Neural progenitor cell (in vitro differentiated cells): ENCODE measurements around the gene TRIM3. TPM values are rescaled to one million over a fixed set of nuclear protein-coding genes. Genes with fewer than 3 reads are reported as not detected.

Source experiments
- DNase-seq: peaks from one replicate; pipeline ENCODE4 v3.0.0-alpha.2; 2016; ENCODE audit warnings: low spot score
- H2AFZ ChIP-seq: fragments of 200-600 bp; sonication (generic); replicated peaks from 2 replicates; pipeline ENCODE4 v1.6.1; 2016; ENCODE audit warnings: antibody characterized with exemption
- H3F3A ChIP-seq: fragments of 200-600 bp; sonication (generic); 2 replicates; pipeline ENCODE4 v1.6.1; 2016; ENCODE audit warnings: antibody characterized with exemption, low read depth
- H3K27ac ChIP-seq: fragments of 200-600 bp; sonication (generic); 2 replicates; pipeline ENCODE4 v1.5.1; 2016; ENCODE audit warnings: mild to moderate bottlenecking
- H3K27me3 ChIP-seq: fragments of 200-600 bp; sonication (generic); 2 replicates; pipeline ENCODE4 v1.6.1; 2016; ENCODE audit warnings: mild to moderate bottlenecking, moderate library complexity
- H3K36me3 ChIP-seq: fragments of 200-600 bp; sonication (generic); 2 replicates; pipeline ENCODE4 v1.5.1; 2016
- H3K4me1 ChIP-seq: fragments of 200-600 bp; sonication (generic); 2 replicates; pipeline ENCODE4 v1.6.1; 2016; ENCODE audit warnings: mixed run types
- H3K4me2 ChIP-seq: fragments of 200-600 bp; sonication (generic); 2 replicates; pipeline ENCODE4 v1.6.1; 2016
- H3K4me3 ChIP-seq: fragments of 200-600 bp; sonication (generic); 2 replicates; pipeline ENCODE4 v1.5.1; 2016
- H3K79me2 ChIP-seq: fragments of 200-600 bp; sonication (generic); 2 replicates; pipeline ENCODE4 v1.6.1; 2016; ENCODE audit warnings: low read depth
- H3K9ac ChIP-seq: fragments of 200-600 bp; sonication (generic); 2 replicates; pipeline ENCODE4 v1.6.1; 2016
- H3K9me3 ChIP-seq: fragments of 200-600 bp; sonication (generic); 2 replicates; pipeline ENCODE4 v1.5.1; 2016; ENCODE audit warnings: low read depth
- H4K20me1 ChIP-seq: fragments of 200-600 bp; sonication (generic); 2 replicates; pipeline ENCODE4 v1.6.1; 2016; ENCODE audit warnings: low read depth
- H3K27ac Mint-ChIP-seq: 3 replicates; pipeline ENCODE4 v1.8.0; 2021; ENCODE audit warnings: mixed read lengths
- H3K27me3 Mint-ChIP-seq: 2 replicates; pipeline ENCODE4 v1.8.0; 2022; ENCODE audit warnings: low read depth, mild to moderate bottlenecking, inconsistent platforms, moderate library complexity, mixed read lengths; ENCODE audit not compliant: insufficient read depth
- H3K36me3 Mint-ChIP-seq: 3 replicates; pipeline ENCODE4 v1.8.0; 2021; ENCODE audit warnings: mixed read lengths
- H3K4me1 Mint-ChIP-seq: 3 replicates; pipeline ENCODE4 v1.8.0; 2021; ENCODE audit warnings: mixed read lengths
- H3K4me3 Mint-ChIP-seq: 3 replicates; pipeline ENCODE4 v1.8.0; 2021; ENCODE audit warnings: mild to moderate bottlenecking, moderate library complexity, mixed read lengths
- H3K9me3 Mint-ChIP-seq: 3 replicates; pipeline ENCODE4 v1.8.0; 2020; ENCODE audit warnings: mixed read lengths
- EZH2 ChIP-seq: fragments of 200-600 bp; sonication (generic); IDR thresholded peaks from 2 replicates; pipeline ENCODE4 v1.6.1; 2017; ENCODE audit warnings: antibody characterized with exemption, mild to moderate bottlenecking, moderate library complexity
- EZH2phosphoT487 ChIP-seq: fragments of 200-600 bp; sonication (generic); IDR thresholded peaks from 2 replicates; pipeline ENCODE4 v1.6.1; 2017; ENCODE audit warnings: antibody characterized with exemption
- total RNA-seq: library from RNA; depleted of rRNA; stranded (reverse); fragments of >200 nt; gene quantifications from 2 replicates; pipeline ENCODE4 v1.2.3, GENCODE V29; 2015; ENCODE audit warnings: low replicate concordance
- TF ChIP-seq, protein P1 (sequence below): fragments of 200-600 bp; sonication (generic); IDR thresholded peaks from 2 replicates; pipeline ENCODE4 v1.5.1; 2017; ENCODE audit warnings: antibody characterized with exemption, mild to moderate bottlenecking

TRIM3 gene
- total RNA-seq, 1 donor from 2014 or later: 16.1 TPM

DNA sequence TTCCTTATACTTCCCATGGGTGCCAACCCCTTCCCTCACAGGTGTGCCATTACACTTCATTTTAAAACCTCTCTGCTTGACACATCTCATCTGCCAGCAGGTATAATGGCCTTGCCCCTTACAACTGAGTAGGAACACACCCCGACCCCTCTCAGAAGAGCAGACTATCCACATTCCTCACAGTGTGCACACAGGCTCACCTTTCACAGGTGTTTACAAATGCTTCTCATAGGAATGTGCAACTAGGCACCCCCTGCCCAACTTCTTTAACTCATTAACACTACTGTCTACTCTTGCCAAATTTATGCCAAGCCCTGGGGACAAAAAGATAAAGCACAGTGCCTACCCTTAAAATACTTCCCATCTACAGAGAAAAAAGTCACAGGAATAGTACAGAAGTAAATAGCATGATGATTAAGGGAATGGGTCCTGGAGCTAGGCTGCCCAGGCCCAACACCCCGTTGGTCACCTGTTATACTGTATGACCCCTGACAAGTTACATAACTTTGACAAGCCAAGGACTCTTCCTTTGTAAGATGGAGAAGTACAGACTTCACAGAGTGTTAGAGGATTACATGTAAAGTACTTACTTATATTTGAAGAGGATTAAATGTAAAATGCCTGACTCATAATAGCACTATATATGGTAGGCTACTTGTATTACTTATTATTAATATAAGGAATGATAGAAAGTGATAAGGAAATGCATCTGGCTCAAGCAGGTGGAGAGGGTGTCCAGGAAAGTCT, 15.2 kb downstream of the TRIM3 start:
- Histone ChIP-seq H2AFZ (no peak overlapping the region), H3K4me1 (no peaks in the 10 kb centered on the region), H3K27me3 (no peaks in the 10 kb centered on the region), H3K27ac (no peak overlapping the region), H3K9ac (no peak overlapping the region), H3K79me2 (no peaks in the 10 kb centered on the region), H3K4me3 (no peak overlapping the region), H4K20me1 (no peaks in the 10 kb centered on the region), H3K4me2 (no peak overlapping the region), H3F3A (no peaks in the 10 kb centered on the region), H3K36me3 (no peaks in the 10 kb centered on the region), H3K9me3 (no peaks in the 10 kb centered on the region)
- H3K4me1 Mint-ChIP-seq: no peaks in the 10 kb centered on the region
- no peak for TF ChIP-seq EZH2
- no peak for TF ChIP-seq EZH2phosphoT487
- TF ChIP-seq, protein P1, sequence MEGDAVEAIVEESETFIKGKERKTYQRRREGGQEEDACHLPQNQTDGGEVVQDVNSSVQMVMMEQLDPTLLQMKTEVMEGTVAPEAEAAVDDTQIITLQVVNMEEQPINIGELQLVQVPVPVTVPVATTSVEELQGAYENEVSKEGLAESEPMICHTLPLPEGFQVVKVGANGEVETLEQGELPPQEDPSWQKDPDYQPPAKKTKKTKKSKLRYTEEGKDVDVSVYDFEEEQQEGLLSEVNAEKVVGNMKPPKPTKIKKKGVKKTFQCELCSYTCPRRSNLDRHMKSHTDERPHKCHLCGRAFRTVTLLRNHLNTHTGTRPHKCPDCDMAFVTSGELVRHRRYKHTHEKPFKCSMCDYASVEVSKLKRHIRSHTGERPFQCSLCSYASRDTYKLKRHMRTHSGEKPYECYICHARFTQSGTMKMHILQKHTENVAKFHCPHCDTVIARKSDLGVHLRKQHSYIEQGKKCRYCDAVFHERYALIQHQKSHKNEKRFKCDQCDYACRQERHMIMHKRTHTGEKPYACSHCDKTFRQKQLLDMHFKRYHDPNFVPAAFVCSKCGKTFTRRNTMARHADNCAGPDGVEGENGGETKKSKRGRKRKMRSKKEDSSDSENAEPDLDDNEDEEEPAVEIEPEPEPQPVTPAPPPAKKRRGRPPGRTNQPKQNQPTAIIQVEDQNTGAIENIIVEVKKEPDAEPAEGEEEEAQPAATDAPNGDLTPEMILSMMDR: no peak
- no peak for DNase-seq
- H3K9me3 Mint-ChIP-seq: no peaks in the 10 kb centered on the region
- H3K27me3 Mint-ChIP-seq: no peaks in the 10 kb centered on the region
- H3K36me3 Mint-ChIP-seq: peaks cover 3% of the 10 kb centered on the region
- no peak overlapping the region for H3K4me3 Mint-ChIP-seq
- H3K27ac Mint-ChIP-seq: no peak overlapping the region

DNA sequence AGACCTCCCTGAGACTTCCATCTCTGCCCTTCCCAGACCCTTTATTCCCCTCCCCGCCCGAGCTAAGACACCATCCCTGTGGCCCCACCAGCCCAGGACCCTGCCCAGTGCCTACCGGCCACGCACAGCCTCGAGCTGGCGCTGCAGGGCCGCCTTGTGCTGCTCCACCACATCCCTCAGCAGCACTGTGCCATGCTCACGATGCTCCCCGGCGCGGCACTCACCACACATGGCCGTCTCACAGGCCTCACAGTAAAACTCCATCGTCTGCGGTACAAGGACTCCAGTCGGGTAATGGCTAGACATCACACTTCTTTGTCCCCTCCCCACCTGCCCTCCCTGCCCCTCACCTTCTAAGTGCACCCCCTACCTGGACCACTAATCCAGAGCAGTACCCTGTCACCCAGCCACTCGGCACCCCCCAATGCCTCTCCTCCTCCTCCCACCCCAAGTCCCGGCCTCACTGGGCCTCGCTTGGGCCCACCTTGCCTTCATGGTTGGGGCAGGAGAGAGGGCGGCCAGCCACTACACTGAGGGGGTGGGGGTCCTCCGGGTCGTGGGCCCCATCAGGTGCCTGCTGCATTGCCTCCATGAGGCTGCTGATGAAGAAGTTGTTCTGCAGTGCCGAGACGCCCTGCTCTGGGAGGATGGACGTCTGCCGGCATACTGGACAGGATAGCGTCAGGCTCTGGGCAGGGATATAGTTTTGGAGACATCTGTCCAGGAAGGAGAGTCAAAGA, 16.0 kb downstream of the TRIM3 start:
- H3K27ac Mint-ChIP-seq: no peak overlapping the region
- H4K20me1 ChIP-seq: no peaks in the 10 kb centered on the region
- H3K4me3 ChIP-seq: no peak overlapping the region
- no peak overlapping the region for H2AFZ ChIP-seq
- no peaks in the 10 kb centered on the region for H3K36me3 ChIP-seq
- no peaks in the 10 kb centered on the region for H3K9me3 Mint-ChIP-seq
- H3K9me3 ChIP-seq: no peaks in the 10 kb centered on the region
- no peak overlapping the region for H3K4me2 ChIP-seq
- DNase-seq: no peak
- no peaks in the 10 kb centered on the region for H3K4me1 ChIP-seq
- H3F3A ChIP-seq: no peaks in the 10 kb centered on the region
- no peak overlapping the region for H3K27ac ChIP-seq
- H3K4me3 Mint-ChIP-seq: no peak overlapping the region
- TF ChIP-seq, protein P1: no peak
- TF ChIP-seq EZH2phosphoT487: no peak
- no peak for TF ChIP-seq EZH2
- no peaks in the 10 kb centered on the region for H3K4me1 Mint-ChIP-seq
- H3K27me3 Mint-ChIP-seq: no peaks in the 10 kb centered on the region
- peaks cover 3% of the 10 kb centered on the region for H3K36me3 Mint-ChIP-seq
- H3K27me3 ChIP-seq: no peaks in the 10 kb centered on the region
- no peak overlapping the region for H3K9ac ChIP-seq
- no peaks in the 10 kb centered on the region for H3K79me2 ChIP-seq

DNA sequence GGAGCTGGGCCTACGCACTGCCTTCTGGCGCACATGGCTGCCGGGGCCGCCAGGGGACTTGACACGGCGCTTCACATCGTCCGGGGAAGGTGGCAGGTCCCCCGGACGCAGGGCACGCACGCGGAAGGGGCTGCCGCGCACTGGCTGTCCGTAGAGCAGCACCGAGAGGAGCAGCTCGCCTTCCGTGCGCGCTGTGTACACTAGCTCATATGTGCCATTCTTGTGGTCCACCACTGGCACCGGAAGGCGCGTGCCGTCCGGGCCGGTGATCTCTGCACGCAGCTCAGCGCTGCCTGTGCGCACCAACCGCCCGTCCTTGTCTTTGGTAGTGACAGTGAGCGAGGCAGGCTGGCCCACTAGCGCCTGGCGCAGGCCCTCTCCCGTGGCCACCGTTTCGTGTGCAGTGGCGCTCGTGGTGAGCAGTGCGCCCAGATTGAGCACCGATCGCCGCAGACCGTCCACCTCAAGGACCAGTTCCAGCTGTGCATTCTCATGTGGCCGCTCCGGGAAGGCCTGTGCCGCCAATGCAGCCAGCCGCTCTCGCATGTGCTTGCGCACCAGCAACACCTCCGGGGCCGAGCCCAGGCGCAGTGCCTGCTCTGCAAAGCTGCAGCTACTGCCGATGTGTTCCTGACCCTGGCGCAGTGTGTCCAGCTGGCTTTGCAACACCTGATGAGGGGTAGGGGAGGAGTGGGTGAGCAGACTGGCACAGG, 17.2 kb downstream of the TRIM3 start:
- H3K9me3 Mint-ChIP-seq: no peaks in the 10 kb centered on the region
- TF ChIP-seq, protein P1: no peak
- TF ChIP-seq EZH2 (no peak), EZH2phosphoT487 (no peak)
- no peaks in the 10 kb centered on the region for H3K4me1 Mint-ChIP-seq
- H3K27me3 ChIP-seq: no peaks in the 10 kb centered on the region
- DNase-seq: no peak
- no peaks in the 10 kb centered on the region for H3F3A ChIP-seq
- H3K4me3 Mint-ChIP-seq: no peak overlapping the region
- H4K20me1 ChIP-seq: no peaks in the 10 kb centered on the region
- H2AFZ ChIP-seq: no peak overlapping the region
- no peak overlapping the region for H3K27ac ChIP-seq
- H3K4me2 ChIP-seq: no peak overlapping the region
- H3K4me1 ChIP-seq: no peaks in the 10 kb centered on the region
- peaks cover 3% of the 10 kb centered on the region for H3K36me3 Mint-ChIP-seq
- H3K9ac ChIP-seq: no peak overlapping the region
- no peak overlapping the region for H3K4me3 ChIP-seq
- H3K36me3 ChIP-seq: no peaks in the 10 kb centered on the region
- H3K9me3 ChIP-seq: no peaks in the 10 kb centered on the region
- no peaks in the 10 kb centered on the region for H3K27me3 Mint-ChIP-seq
- H3K79me2 ChIP-seq: no peaks in the 10 kb centered on the region
- no peak overlapping the region for H3K27ac Mint-ChIP-seq
